Fibroblast of the aortic adventitia (primary cell): ENCODE measurements around the gene KPNA2. TPM values are rescaled to one million over a fixed set of nuclear protein-coding genes. Genes with fewer than 3 reads are reported as not detected.
"Not testable (repeated sequence)": the region's sequence is repeated elsewhere in the genome, so short reads cannot be mapped to it uniquely, and the experiment has no call there.

Experiments
- DNase-seq: peaks from one replicate; pipeline ENCODE4 v3.0.0-alpha.2; 2010; ENCODE audit warnings: low read depth
- H3K4me3 ChIP-seq: 2 replicates; pipeline ENCODE4 v1.5.1; 2011; ENCODE audit warnings: low read depth, mild to moderate bottlenecking, control low read depth, low read length, moderate library complexity
- CTCF ChIP-seq: IDR thresholded peaks from 2 replicates; pipeline ENCODE4 v1.5.1; 2011; ENCODE audit warnings: mild to moderate bottlenecking, low read length, control low read depth, inconsistent platforms; ENCODE audit not compliant: insufficient read depth
- total RNA-seq: library from RNA; depleted of rRNA; stranded (reverse); fragments of >200 nt; gene quantifications from 2 replicates; pipeline ENCODE4 v1.2.3, GENCODE V29; 2012; ENCODE audit warnings: low replicate concordance

KPNA2 gene
- total RNA-seq, 1 donor = 134 TPM

DNA sequence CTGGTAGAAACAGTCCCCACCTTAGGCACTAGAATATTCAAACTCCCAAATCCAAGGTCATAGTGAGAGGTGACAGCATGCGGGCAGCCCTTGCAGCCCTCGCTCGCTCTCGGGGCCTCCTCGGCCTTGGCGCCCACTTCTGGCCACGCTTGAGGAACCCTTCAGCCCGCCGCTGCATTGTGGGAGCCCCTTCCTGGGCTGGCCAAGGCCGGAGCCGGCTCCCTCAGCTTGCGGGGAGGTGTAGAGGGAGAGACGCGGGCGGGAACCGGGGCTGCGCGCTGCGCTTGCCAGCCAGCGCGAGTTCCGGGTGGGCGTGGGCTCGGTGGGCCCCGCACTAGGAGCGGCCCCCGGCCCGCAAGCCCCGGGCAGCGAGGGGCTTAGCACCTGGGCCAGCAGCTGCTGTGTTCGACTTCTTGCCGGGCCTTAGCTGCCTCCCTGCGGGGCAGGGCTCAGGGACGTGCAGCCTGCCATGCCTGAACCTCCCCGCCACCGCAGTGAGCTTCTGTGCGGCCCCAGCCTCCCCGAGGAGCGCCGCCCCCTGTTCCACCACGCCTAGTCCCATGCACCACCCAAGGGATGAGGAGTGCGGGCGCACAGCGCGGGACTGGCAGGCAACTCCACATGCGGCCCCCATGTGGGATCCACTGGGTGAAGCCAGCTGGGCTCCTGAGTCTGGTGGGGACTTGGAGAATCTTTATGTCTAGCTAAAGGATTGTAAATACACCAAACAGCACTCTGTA lies 45.0 kb downstream of the KPNA2 start:
- no peak for DNase-seq
- no peak for TF ChIP-seq CTCF
- H3K4me3 ChIP-seq = no peak overlapping the region

DNA sequence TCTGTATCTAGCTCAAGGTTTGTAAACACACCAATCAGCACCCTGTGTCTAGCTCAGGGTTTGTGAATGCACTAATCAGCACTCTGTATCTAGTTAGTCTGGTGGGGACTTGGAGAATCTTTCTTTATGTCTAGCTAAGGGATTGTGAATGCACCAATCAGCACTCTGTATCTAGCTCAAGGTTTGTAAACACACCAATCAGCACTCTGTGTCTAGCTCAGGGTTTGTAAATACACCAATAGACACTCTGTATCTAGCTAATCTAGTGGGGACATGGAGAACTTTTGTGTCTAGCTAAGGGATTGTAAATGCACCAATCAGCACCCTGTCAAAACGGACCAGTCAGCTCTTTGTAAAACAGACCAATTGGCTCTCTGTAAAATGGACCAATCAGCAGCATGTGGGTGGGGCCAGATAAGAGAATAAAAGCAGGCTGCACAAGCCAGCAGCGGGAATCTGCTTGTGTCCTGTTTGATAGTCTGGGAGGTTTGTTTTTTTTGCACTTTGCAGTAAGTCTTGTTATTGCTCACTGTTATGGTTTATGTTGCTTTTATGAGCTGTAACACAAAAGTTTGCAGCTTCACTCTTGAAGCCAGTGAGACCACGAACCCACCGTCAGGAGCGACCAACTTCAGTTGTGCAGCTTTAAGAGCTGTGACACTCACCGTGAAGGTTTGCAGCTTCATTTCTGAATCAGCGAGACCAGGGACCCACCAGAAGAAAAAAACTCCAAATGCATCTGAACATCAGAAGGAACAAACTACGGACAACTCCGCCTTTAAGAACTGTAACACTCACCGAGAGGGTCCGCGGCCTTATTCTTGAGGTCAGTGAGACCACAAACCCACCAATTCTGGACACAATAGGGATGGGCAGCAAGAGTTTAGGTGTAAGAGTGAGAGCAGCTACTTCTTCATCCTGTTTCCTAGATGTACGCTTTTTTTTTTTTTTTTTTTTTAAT lies 46.0 kb downstream of the KPNA2 start:
- DNase-seq, H3K4me3 ChIP-seq: not testable (repeated sequence)

GRCh38 chr17:68085771-68086381 lies 50.3 kb downstream of the KPNA2 start:
- H3K4me3 ChIP-seq = no peak overlapping the region
- no peak for TF ChIP-seq CTCF
- DNase-seq = no peak

DNA sequence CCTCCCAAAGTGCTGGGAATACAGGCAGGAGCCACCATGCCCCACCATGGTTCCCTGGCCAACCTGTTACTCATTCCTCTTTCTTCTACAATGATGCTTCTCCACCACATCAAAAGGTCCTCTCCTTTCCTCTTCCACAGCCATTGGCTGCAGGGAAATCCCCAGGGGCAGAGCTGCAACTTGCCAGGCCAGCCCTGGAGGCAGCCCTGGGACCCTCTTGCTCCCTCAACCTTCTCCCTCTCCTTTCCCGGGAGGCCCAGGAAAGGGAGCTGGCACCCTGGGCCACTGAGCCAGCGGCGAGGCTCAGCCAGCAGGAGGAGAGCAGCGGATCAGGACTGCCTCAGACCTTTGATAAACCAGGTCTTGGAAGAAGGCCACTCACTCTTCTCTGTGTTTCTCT lies 51.1 kb downstream of the KPNA2 start:
- not testable (repeated sequence) for DNase-seq

GRCh38 chr17:68087131-68087623 lies 51.6 kb downstream of the KPNA2 start:
- not testable (repeated sequence) for H3K4me3 ChIP-seq, DNase-seq

More for the DNA sequence above, 51.1 kb downstream of the KPNA2 start:
- H3K4me3 ChIP-seq = not testable (repeated sequence)

GRCh38 chr17:68087851-68088250 lies 52.3 kb downstream of the KPNA2 start:
- no peak for TF ChIP-seq CTCF
- no peak for DNase-seq
- H3K4me3 ChIP-seq = no peak overlapping the region

- TF ChIP-seq CTCF = no peak
- DNase-seq = no peak
These were observed 54.3 kb downstream of the KPNA2 start for GRCh38 chr17:68089881-68090280.

GRCh38 chr17:68094481-68095078 lies 59.0 kb downstream of the KPNA2 start:
- no peak for TF ChIP-seq CTCF
- DNase-seq = no peak
- no peak overlapping the region for H3K4me3 ChIP-seq

More at GRCh38 chr17:68089881-68090280, 54.3 kb downstream of the KPNA2 start:
- H3K4me3 ChIP-seq = no peak overlapping the region
